ENCODE results near the gene CSF3R. TPM values are rescaled to one million over a fixed set of nuclear protein-coding genes. Genes with fewer than 3 reads are reported as not detected.

The CSF3R gene
- total and polyA plus RNA-seq, 12 donors, result 2.1 to 24.5 (median 11.1) TPM

- no peak overlapping the region for H3K27ac ChIP-seq
- H3K4me3 ChIP-seq, result no peak overlapping the region
- WGBS, 4 donors, result 82 to 87% (median 83%) methylated on average over 3 of the region's 3 CpGs
- H3K36me3 ChIP-seq (replicated peaks in 1 of 2), result no peaks in the 10 kb centered on the region
- no peak for DNase-seq
- intact Hi-C loops (cut with DNase I), result no loop called here
- H3K9me3 ChIP-seq (replicated peaks in 1 of 3), result no peaks in the 10 kb centered on the region
- no peaks in the 10 kb centered on the region for H3K4me1 ChIP-seq (replicated peaks in 1 of 2)
- H3K27me3 ChIP-seq, result no peaks in the 10 kb centered on the region
- TF ChIP-seq CTCF (IDR thresholded peaks at IDR 0.05) (no peak), POLR2A (IDR thresholded peaks at IDR 0.05) (no peak)
Measured at GRCh38 chr1:36508257-36508656, 25.5 kb upstream of the CSF3R start.

- Histone ChIP-seq H3K4me1 (replicated peaks in 1 of 2) (no peaks in the 10 kb centered on the region), H3K36me3 (replicated peaks in 1 of 2) (no peaks in the 10 kb centered on the region), H3K27ac (no peak overlapping the region), H3K27me3 (no peaks in the 10 kb centered on the region), H3K4me3 (no peak overlapping the region), H3K9me3 (replicated peaks in 1 of 3) (no peaks in the 10 kb centered on the region)
- WGBS, 4 donors, result 51 to 65% (median 60%) methylated on average over 5 of the region's 5 CpGs
- intact Hi-C loops (cut with DNase I), result no loop called here
- no peak for DNase-seq
- no peak for TF ChIP-seq POLR2A (IDR thresholded peaks at IDR 0.05)
- no peak for TF ChIP-seq CTCF (IDR thresholded peaks at IDR 0.05)
Measured at GRCh38 chr1:36506276-36506920, 23.7 kb upstream of the CSF3R start.

GRCh38 chr1:36503733-36504132 lies 21.0 kb upstream of the CSF3R start:
- 43 to 61% (median 55%) methylated on average over 1 of the region's 1 CpG for WGBS, 4 donors
- no peak overlapping the region for H3K4me3 ChIP-seq

GRCh38 chr1:36503159-36503558 lies 20.4 kb upstream of the CSF3R start:
- TF ChIP-seq CTCF (IDR thresholded peaks at IDR 0.05) (no peak), POLR2A (IDR thresholded peaks at IDR 0.05) (no peak)
- Histone ChIP-seq H3K4me1 (replicated peaks in 1 of 2) (no peaks in the 10 kb centered on the region), H3K36me3 (replicated peaks in 1 of 2) (no peaks in the 10 kb centered on the region), H3K27ac (no peak overlapping the region), H3K4me3 (no peak overlapping the region), H3K27me3 (no peaks in the 10 kb centered on the region), H3K9me3 (replicated peaks in 1 of 3) (no peaks in the 10 kb centered on the region)
- 55 to 70% (median 60%) methylated on average over 1 of the region's 1 CpG for WGBS, 4 donors
- intact Hi-C loops (cut with DNase I), result no loop called here
- no peak for DNase-seq

More at GRCh38 chr1:36503733-36504132, 21.0 kb upstream of the CSF3R start:
- DNase-seq, result no peak
- TF ChIP-seq POLR2A (IDR thresholded peaks at IDR 0.05) (no peak), CTCF (IDR thresholded peaks at IDR 0.05) (no peak)
- Histone ChIP-seq H3K9me3 (replicated peaks in 1 of 3) (no peaks in the 10 kb centered on the region), H3K4me1 (replicated peaks in 1 of 2) (no peaks in the 10 kb centered on the region), H3K36me3 (replicated peaks in 1 of 2) (no peaks in the 10 kb centered on the region), H3K27me3 (no peaks in the 10 kb centered on the region), H3K27ac (no peak overlapping the region)
- intact Hi-C loops (cut with DNase I), result no loop called here

Measured in adrenal gland (tissue), 12 donors.